ENCODE measurements around the gene RAB23.
"Not testable (repeated sequence)": the region's sequence is repeated elsewhere in the genome, so short reads cannot be mapped to it uniquely, and the experiment has no call there.

RAB23 gene

DNA sequence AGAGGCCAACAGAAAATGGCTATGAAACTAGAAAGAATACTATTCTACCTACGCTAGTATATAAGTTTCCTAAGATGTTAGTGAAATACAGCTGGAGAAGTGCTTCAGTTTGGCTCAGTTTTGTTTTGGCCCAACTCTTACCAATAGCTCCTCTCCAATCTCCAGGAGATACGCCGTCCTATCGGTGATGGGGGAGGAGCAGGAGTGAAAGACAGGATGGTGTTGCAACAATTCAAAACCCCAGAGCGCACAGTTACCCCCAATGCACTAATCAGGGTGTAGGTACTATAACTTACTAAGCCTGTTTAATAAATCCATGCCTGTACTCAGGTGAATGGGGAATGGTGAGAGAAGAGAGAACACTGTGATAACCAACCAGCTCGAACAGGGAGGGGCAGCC is 24.2 kb upstream of the RAB23 start:
- no peaks in the 10 kb centered on the region for H3K36me3 ChIP-seq (ENCODE audit: insufficient read depth, low read length)
- ATAC-seq (ENCODE audit: insufficient read depth, low read depth), result no peak

DNA sequence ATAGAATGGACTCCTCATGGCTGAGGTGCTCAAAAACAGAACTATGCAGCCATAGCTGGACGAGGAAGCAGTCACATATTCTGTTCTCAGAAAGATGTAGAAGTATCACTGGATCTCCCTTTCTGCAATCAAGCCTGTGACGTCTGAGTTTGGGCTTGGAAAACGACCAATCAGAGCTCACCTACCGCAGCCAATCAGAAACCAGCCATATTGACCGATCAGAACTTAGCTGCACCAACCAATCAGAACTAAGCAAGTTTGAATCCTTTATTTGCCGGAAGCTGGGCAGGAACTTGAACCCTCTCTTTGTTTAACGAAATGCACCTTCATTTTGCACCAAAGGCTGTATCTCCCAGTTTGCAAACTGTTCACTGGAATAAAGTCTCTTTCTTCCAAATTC is 21.8 kb upstream of the RAB23 start:
- TF ChIP-seq EZH2 (IDR thresholded peaks at IDR 0.05; ENCODE audit: borderline replicate concordance, low read depth, low read length, severe bottlenecking), result no peak
- TF ChIP-seq, protein P1, sequence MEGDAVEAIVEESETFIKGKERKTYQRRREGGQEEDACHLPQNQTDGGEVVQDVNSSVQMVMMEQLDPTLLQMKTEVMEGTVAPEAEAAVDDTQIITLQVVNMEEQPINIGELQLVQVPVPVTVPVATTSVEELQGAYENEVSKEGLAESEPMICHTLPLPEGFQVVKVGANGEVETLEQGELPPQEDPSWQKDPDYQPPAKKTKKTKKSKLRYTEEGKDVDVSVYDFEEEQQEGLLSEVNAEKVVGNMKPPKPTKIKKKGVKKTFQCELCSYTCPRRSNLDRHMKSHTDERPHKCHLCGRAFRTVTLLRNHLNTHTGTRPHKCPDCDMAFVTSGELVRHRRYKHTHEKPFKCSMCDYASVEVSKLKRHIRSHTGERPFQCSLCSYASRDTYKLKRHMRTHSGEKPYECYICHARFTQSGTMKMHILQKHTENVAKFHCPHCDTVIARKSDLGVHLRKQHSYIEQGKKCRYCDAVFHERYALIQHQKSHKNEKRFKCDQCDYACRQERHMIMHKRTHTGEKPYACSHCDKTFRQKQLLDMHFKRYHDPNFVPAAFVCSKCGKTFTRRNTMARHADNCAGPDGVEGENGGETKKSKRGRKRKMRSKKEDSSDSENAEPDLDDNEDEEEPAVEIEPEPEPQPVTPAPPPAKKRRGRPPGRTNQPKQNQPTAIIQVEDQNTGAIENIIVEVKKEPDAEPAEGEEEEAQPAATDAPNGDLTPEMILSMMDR (IDR thresholded peaks at IDR 0.05; ENCODE audit: borderline replicate concordance, extremely low read depth, low read length, poor library complexity, severe bottlenecking), result no peak
- DNase-seq (no peak), ATAC-seq (ENCODE audit: insufficient read depth, low read depth) (no peak)
- Histone ChIP-seq H3K36me3 (ENCODE audit: insufficient read depth, low read length) (no peaks in the 10 kb centered on the region), H3K4me1 (ENCODE audit: insufficient read depth, low read length) (no peaks in the 10 kb centered on the region), H2AFZ (ENCODE audit: low read depth, low read length) (no peak overlapping the region), H3K4me2 (ENCODE audit: insufficient read depth, low read length) (no peak overlapping the region), H4K20me1 (ENCODE audit: insufficient read depth, low read length) (no peaks in the 10 kb centered on the region), H3K27me3 (ENCODE audit: insufficient read depth, low read length, poor library complexity) (no peaks in the 10 kb centered on the region), H3K9me3 (ENCODE audit: insufficient read depth, low read length, severe bottlenecking) (no peaks in the 10 kb centered on the region), H3K27ac (ENCODE audit: low read length) (no peak overlapping the region), H3K79me2 (ENCODE audit: insufficient read depth, low read length) (no peaks in the 10 kb centered on the region), H3K4me3 (ENCODE audit: low read depth in 1 of 2, low read length in 2 of 2) (no peak overlapping the region), H3K9ac (ENCODE audit: low read depth, low read length) (no peak overlapping the region)

More for the DNA sequence above, 24.2 kb upstream of the RAB23 start:
- Histone ChIP-seq H3K4me3 (ENCODE audit: low read depth in 1 of 2, low read length in 2 of 2) (no peak overlapping the region), H3K9me3 (ENCODE audit: insufficient read depth, low read length, severe bottlenecking) (no peaks in the 10 kb centered on the region), H3K4me1 (ENCODE audit: insufficient read depth, low read length) (no peaks in the 10 kb centered on the region), H3K4me2 (ENCODE audit: insufficient read depth, low read length) (no peak overlapping the region), H3K27me3 (ENCODE audit: insufficient read depth, low read length, poor library complexity) (no peaks in the 10 kb centered on the region), H2AFZ (ENCODE audit: low read depth, low read length) (no peak overlapping the region), H4K20me1 (ENCODE audit: insufficient read depth, low read length) (no peaks in the 10 kb centered on the region), H3K9ac (ENCODE audit: low read depth, low read length) (no peak overlapping the region), H3K79me2 (ENCODE audit: insufficient read depth, low read length) (no peaks in the 10 kb centered on the region), H3K27ac (ENCODE audit: low read length) (no peak overlapping the region)
- DNase-seq, result no peak
- TF ChIP-seq, protein P1 (IDR thresholded peaks at IDR 0.05; ENCODE audit: borderline replicate concordance, extremely low read depth, low read length, poor library complexity, severe bottlenecking), result no peak
- TF ChIP-seq EZH2 (IDR thresholded peaks at IDR 0.05; ENCODE audit: borderline replicate concordance, low read depth, low read length, severe bottlenecking), result no peak

DNA sequence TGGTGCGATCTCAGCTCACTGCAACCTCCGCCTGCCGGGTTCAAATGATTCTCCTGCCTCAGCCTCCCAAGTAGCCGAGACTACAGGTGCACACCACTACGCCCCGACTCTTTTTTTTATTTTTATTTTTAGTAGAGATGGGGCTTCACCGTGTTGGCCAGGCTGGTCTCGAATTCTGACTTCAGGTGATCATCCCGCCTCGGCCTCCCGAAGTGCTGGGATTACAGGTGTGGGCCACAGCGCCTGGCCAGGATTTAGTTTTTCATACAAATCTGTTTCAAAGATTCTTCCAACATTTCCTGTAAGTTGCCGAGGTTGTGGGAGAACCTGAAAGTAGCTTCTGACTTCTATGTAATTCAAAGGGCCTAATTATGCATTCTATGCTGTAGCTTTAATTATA is 21.4 kb upstream of the RAB23 start:
- H3K27ac ChIP-seq (ENCODE audit: low read length); H4K20me1 ChIP-seq (ENCODE audit: insufficient read depth, low read length); H3K4me3 ChIP-seq (ENCODE audit: low read depth in 1 of 2, low read length in 2 of 2); ATAC-seq (ENCODE audit: insufficient read depth, low read depth); H3K27me3 ChIP-seq (ENCODE audit: insufficient read depth, low read length, poor library complexity); H3K36me3 ChIP-seq (ENCODE audit: insufficient read depth, low read length); H3K9ac ChIP-seq (ENCODE audit: low read depth, low read length); H3K79me2 ChIP-seq (ENCODE audit: insufficient read depth, low read length); H2AFZ ChIP-seq (ENCODE audit: low read depth, low read length); H3K4me1 ChIP-seq (ENCODE audit: insufficient read depth, low read length); H3K9me3 ChIP-seq (ENCODE audit: insufficient read depth, low read length, severe bottlenecking); DNase-seq; H3K4me2 ChIP-seq (ENCODE audit: insufficient read depth, low read length): not testable (repeated sequence)

DNA sequence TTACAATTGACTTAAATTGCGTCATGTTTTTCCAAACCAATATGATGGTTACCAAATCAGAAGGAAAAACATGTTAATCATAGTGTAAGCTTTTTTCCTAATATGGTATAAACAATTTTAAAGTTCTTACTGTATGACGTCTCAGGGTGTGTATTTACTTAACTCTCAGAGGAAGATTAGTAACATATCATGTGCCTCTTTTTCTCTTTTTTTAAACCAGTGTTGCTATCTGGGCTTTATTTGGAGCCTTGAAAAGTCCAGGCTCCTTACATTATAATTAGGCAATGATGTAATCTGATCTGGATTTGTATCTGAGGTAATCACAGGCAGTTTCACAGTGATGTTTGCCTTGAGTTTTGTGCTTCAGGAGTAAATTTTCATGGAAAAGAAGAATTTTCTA is 20.4 kb upstream of the RAB23 start:
- H3K79me2 ChIP-seq (ENCODE audit: insufficient read depth, low read length), result no peaks in the 10 kb centered on the region
- H4K20me1 ChIP-seq (ENCODE audit: insufficient read depth, low read length), result no peaks in the 10 kb centered on the region
- no peak overlapping the region for H3K27ac ChIP-seq (ENCODE audit: low read length)
- H3K4me3 ChIP-seq (ENCODE audit: low read depth in 1 of 2, low read length in 2 of 2), result no peak overlapping the region
- H3K27me3 ChIP-seq (ENCODE audit: insufficient read depth, low read length, poor library complexity), result no peaks in the 10 kb centered on the region
- no peak for DNase-seq
- no peak overlapping the region for H2AFZ ChIP-seq (ENCODE audit: low read depth, low read length)
- H3K9me3 ChIP-seq (ENCODE audit: insufficient read depth, low read length, severe bottlenecking), result no peaks in the 10 kb centered on the region
- no peaks in the 10 kb centered on the region for H3K4me1 ChIP-seq (ENCODE audit: insufficient read depth, low read length)
- ATAC-seq (ENCODE audit: insufficient read depth, low read depth), result no peak
- TF ChIP-seq EZH2 (IDR thresholded peaks at IDR 0.05; ENCODE audit: borderline replicate concordance, low read depth, low read length, severe bottlenecking), result no peak
- TF ChIP-seq, protein P1 (IDR thresholded peaks at IDR 0.05; ENCODE audit: borderline replicate concordance, extremely low read depth, low read length, poor library complexity, severe bottlenecking), result no peak
- no peak overlapping the region for H3K4me2 ChIP-seq (ENCODE audit: insufficient read depth, low read length)
- no peak overlapping the region for H3K9ac ChIP-seq (ENCODE audit: low read depth, low read length)
- H3K36me3 ChIP-seq (ENCODE audit: insufficient read depth, low read length), result no peaks in the 10 kb centered on the region
